SH-SY5Y (cell line): ENCODE measurements around the gene MAVS.

Source experiments
- GATA2 ChIP-seq: IDR thresholded peaks from 2 replicates; pipeline ENCODE4 v1.6.1; 2011; ENCODE audit warnings: mild to moderate bottlenecking, low read depth, low read length
- GATA3 ChIP-seq: IDR thresholded peaks from 2 replicates; pipeline ENCODE4 v1.6.1; 2011; ENCODE audit warnings: low read depth, mild to moderate bottlenecking, low read length, moderate library complexity

The MAVS gene

DNA sequence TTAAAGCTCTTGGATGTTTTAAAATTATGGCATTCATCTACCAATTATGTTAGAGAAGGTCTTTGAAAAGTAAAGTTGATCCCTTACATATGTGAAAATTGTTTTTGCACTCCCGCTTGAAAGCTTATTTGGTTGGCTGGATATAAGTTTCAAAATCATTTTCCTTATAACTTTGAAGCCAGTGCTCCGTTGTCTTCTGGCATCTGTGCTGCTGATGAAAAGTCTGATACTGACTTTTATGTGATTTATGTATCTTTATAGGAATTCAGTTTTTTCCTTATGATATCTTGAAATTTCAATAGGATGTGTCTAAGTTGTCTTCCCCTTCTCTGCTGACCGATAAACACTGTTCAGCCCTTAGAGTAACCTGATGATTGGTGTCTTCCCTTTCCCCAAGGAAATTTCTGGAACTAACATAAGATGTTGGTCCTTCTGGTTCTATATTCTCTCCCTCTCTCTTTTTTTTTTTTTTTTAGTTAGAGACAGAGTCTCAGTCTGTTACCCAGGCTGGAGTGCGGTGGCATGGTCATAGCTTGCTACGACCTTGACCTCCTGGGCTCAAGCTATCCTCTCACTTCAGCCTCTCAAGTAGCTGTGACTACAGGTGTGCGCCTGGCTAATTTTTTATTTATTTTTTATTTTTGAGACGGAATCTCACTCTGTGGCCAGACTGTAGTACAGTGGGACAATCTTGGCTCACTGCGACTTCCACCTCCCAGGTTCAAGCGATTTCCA, 55.2 kb downstream of the MAVS start:
- TF ChIP-seq GATA3: no peak
- no peak for TF ChIP-seq GATA2

DNA sequence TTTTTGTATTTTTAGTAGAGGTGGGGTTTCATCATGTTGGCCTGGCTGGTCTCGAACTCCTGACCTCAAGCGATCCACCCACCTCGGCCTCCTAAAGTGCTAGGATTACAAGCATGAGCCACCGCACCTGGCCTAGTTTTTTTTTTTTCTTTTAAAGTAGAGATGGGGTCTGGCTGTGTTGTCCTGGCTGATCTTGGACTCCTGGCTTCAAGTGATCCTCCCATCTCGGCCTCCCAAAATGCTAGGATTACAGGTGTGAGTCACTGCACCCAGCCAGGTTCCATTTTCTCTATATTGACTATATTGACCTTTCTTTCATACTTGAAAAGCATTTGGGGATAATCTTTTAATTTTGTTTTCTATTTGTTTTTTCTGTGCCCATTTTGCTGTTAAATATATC, 55.8 kb downstream of the MAVS start:
- TF ChIP-seq GATA2: no peak
- TF ChIP-seq GATA3: no peak

DNA sequence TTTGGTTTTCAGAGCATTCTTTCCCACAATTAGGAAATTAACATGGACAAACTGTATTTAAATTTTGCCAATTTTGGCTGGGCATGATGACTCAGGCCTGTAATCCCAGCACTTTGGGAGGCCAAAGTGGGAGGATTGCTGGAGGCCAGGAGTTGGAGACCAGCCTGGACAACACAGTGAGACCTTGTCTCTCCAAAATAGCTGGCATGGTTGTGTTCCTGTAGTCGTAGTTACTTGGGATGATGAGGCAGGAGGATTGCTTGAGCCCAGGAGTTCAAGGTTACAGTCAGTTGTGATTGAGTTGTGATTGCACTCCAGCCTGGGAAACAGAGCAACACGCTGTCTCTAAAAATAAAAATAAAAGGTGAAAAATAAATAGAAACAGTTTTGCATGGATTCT, 57.6 kb downstream of the MAVS start:
- TF ChIP-seq GATA3 (no peak), GATA2 (no peak)

DNA sequence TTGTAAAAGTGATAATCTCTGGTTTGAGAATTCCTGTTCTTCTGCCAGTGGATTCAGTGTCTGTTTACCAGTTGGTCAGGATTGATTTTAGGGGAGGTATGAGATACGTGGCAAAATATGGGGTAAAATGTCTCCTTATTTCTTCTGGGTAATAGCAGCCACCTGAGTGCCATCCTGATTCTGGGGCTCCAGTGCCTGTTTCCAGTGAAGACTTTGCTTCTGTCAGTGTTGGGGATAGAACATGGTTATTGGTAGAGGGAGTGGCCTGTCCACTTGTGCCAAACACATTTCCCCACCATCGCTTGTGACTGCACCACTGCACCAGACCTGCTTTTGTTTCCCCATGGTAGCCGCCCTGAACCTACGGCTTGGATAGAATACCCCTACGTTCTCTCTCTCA, 58.2 kb downstream of the MAVS start:
- TF ChIP-seq GATA2 (no peak), GATA3 (no peak)

DNA sequence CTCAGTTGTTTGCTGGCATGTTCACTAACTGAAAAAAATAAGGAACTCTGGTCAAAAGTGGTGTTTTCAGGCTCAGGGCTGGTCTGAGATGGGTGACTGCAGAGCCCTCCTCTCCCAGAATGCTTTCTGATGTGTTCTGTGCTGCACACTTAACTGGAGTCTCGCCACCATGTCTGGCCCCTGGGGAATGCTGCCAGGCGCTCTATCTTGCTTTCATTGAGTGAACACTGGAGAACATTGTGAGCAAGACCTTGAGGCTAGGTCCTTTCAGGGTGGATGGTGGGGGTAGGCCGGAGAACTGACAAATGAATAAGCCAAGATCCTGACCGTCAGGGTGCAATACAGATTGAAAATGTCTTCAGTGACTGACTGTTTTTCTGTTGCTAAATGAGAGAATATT, 62.0 kb downstream of the MAVS start:
- TF ChIP-seq GATA3: no peak
- no peak for TF ChIP-seq GATA2

DNA sequence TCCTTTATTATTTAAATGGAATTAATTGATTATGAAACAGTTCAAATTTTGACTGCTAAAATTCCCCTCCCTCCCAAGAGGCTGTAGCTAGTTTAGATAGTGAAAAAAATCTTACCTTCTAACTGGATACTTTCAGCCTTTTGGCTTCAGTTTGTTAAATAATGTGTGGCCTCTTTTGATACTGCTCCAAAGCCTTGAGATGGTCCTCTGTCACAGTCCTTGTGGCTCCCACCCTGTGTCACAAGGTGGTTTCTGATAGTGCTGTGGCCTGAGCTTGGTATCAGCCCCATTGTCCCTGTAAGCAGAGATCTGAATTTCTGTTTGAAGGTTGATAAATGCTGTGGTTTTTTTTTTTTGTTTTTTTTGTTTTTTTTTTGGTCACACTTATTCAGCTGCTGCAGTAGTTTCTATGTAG, 63.3 kb downstream of the MAVS start:
- TF ChIP-seq GATA3 (no peak), GATA2 (no peak)

DNA sequence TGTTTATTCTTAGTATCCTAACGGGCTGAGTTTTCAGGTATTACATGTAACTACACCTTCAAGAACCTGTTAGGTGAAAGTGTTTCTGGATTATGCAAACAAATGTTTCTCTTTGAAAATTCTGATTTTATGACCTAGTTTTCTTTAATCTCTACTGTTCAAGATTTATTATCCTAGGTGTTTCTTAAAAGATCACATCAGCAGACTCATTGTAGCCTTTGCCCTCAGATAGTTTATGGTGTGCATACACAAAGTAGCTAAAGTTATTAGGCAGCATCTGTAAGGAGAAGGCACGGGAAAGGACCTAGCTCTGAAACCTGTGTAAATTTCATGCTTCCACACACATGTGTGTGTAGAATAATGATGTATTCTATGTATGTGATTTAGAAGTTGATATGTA, 64.2 kb downstream of the MAVS start:
- TF ChIP-seq GATA3: no peak
- no peak for TF ChIP-seq GATA2

DNA sequence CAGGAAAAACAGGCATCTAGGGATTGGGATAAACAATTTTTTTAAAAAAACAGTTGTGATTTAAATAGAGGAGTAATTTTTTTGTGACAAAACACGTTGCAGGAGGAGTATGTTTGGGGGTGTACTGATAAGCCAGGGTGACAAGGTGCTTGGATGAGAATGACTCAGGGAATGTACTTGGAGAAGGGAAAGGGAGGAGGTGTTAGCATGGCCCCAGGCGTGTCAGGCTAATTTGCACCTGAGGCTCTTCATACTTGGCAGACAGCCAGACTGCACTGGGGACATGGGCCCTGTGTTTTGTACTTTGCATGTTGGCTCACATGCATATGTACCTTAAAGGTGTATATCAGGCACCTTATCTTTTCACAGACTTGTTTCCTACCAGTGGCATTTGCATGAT, 65.3 kb downstream of the MAVS start:
- TF ChIP-seq GATA3 (no peak), GATA2 (no peak)

DNA sequence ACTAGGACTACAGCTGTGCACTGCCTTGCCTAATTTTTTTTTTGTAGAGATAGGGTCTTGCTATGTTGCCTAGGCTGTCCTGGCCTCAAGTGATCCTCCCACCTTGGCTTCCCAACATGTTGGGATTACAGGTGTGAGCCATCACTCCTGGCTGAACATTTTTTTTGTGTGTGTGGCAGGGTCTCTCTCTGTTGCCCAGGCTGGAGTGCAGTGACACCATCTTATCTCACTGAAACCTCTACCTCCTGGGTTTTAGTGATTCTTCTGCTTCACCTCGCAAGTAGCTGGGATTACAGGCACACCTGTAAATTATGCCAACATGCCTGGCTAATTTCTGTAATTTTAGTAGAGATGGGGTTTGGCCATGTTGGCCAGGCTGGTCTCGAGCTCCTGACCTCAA, 67.8 kb downstream of the MAVS start:
- TF ChIP-seq GATA2: no peak
- no peak for TF ChIP-seq GATA3

DNA sequence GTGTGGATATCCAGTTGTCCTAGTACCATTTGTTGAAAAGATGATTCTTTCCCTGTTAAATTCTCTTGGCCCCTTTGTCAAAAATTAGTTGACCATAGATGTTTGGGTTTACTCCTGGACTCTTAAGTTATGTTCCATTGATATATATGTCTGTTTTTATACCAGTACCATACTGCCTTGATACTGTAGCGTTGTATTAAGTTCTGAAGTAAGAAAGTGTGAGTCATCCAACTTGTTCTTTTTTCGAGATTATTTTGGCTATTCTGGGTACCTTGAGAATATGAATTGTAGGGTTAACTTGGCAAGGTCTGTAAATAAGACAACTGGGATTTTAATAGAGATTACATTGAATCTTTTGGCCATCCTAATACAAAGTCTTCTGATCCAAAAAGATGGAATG, 69.1 kb downstream of the MAVS start:
- TF ChIP-seq GATA3 (no peak), GATA2 (no peak)

DNA sequence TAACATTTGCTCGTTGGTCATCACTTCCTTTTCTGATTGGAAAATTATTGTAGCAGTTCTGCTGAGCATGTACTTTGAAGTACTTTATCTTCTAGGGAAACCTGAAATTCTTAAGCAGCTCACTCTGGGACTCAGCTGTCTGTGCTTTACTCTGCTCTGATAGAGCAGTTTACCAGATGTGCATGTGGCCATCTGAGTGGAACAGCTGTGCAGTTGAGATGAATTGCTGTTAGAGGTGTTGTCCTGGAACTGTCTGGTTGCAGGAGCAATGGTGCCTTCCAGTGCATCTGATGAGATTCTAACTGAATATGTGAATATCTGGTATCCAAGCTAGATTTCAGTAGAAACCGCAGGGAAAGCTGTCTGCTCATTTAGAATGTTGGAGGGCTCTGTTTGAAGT, 69.7 kb downstream of the MAVS start:
- TF ChIP-seq GATA2: no peak
- TF ChIP-seq GATA3: no peak

DNA sequence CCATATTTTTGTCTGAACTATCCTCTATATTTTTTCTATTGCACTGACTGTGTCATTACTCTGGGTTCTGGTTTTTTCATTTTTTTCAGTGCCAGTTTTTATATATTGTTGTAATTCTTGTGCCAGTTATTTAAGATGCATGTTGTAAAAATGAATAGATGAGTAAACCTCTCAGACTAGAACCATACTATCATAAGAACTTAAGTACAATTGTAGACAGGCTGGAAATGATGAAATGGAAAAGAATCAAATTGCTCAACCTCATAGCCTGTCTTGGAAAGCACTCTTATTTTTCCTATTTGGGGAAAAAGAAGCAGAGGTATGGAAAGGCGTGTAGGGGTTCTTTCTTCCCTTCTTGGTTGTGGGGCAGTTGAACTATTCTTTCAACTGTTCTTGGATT, 72.7 kb downstream of the MAVS start:
- no peak for TF ChIP-seq GATA2
- no peak for TF ChIP-seq GATA3

DNA sequence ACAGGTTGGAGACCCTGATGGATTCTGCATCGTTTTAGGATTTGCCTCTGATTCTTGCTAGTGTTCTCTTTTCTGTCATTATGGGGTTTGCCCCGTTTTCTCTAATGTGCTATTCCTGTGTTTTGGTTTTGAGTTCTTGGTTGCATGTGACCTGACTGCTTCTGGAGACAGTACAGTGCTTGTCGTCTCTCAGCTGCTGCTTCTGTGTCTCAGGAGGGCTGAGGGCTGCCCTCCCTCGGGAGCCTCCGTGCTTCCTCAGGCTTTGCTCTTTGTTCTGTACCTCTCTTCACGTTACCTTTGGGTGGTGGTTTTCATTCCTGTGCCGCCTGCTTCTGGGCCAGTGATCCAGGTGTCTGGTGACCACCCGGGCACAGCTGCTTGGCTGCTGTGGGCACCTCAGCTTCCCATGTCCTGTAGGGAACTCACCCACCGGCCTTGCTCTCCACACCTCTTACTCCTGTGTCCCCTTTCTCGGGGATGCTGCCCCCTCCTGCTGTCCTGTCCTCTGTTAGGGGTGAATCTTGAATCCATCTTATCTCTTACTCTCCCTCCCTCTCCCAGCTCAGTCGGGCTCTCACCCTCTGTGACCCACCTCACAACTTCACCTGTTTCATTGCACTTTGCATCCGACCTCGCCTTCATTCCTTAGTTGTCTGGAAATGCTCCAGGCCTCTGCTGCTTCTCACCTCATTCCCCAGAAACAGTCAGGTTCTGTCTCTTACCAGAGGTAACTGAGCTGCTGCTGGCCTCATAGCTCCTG, 75.8 kb downstream of the MAVS start:
- TF ChIP-seq GATA3 (no peak), GATA2 (no peak)

DNA sequence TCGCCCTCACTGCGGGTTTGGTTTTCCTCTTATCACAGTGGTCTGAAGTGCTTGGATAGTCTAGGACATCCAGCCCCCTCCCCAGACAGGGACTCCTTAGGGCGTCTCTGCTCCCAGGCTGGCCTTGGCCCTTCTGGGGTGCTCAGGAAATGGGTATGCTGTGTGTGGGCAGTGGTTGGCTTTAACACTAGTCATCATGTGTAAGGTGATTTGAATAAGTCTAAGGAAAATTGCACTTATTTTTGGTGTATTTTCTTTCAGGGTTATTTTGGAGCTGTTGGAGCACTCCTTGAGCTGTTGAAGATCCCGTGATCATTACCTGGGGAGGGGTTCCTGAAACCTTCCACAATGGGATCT, 76.3 kb downstream of the MAVS start:
- no peak for TF ChIP-seq GATA2
- TF ChIP-seq GATA3: no peak

DNA sequence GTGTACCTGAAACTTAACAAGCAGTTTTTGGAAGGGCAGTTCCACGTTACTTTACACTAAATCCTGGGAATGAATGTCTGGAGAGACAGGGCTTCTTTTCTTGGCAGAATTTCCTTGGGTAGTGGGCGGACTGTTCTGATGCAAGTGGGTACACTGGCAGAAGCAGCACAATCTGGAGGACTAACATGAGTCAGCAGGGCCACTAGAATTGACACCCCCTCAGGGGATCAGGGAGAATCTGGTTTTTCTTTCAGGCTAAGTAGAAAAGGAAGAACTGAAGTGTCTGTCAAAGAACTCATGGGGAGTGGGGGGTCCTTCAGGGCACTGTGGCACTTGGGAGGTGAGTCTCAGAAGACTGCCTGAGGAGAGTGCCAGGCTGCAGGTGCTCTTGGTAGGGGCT, 77.2 kb downstream of the MAVS start:
- TF ChIP-seq GATA3 (no peak), GATA2 (no peak)

DNA sequence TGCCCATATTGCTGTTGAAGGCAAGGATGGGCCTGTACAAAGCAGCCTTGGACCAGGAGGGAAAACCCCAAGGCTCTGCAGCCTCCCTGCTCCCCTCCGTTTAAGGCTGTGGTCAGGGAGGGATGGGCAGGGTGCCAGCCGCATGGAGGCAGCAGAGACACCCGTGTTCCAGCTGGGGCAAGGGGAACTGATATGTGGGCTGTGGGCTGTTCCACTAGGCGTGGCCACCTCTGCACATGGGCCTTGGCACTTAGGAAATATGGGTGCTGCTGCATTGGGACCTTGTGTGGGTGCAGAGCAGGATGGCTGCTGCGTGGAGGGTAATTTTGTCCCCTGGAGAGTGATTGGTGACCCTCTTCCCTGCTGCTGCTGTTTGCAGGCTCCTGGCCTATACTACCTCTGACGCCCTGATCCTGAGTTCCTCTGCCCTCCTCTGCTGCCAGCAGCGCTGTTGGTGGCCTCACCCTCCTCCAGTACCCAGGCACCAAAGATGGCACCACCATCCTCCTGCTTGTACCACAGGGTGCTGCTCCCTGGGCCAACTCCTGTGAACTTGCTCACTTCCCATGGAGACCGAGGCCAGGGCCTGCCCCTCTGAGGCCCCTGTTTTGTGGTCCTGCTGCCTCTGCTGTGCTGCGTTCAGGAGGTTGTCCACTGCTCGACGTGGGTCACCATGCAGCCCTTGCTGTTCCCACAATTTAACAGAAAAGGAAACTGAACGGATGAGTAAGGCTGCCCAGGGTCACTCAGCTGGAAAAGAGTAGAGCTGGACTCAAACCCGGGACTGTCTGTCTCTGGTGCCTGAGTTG, 77.9 kb downstream of the MAVS start:
- no peak for TF ChIP-seq GATA2
- no peak for TF ChIP-seq GATA3
